SK-N-SH (cell line): ENCODE data around the gene FAM169A. TPM values are rescaled to one million over a fixed set of nuclear protein-coding genes. Genes with fewer than 3 reads are reported as not detected.
"Not testable (repeated sequence)": the region's sequence is repeated elsewhere in the genome, so short reads cannot be mapped to it uniquely, and the experiment has no call there.

ENCODE experiments used
- CTCF ChIA-PET: fragments of 300-600, 350-600 bp; formaldehyde crosslinking; extraction: SDS; loops from one replicate; lab custom pipeline; 2021; lab: Yijun Ruan, JAX
- POLR2A ChIA-PET: fragments of 350-600 bp; sonication (Branson Sonifier 250); formaldehyde crosslinking; extraction: SDS; loops from one replicate; lab custom pipeline; 2020; ENCODE audit warnings: antibody characterized with exemption, inconsistent platforms; lab: Yijun Ruan, JAX
- DNase-seq: peaks from one replicate; pipeline ENCODE4 v3.0.0; 2012
- H2AFZ ChIP-seq: fragments of 200-600 bp; sonication (generic); 2 replicates; pipeline ENCODE4 v1.8.1; 2016; ENCODE audit warnings: antibody characterized with exemption, mild to moderate bottlenecking, low read depth
- H3F3A ChIP-seq: fragments of 200-600 bp; sonication (generic); replicated peaks from 2 replicates; pipeline ENCODE3; 2016; ENCODE audit warnings: antibody characterized with exemption, mild to moderate bottlenecking; ENCODE audit not compliant: insufficient read depth
- H3K27ac ChIP-seq, 2 experiments: fragments of 200-500 bp in 1 of 2; fragments of 200-600 bp in 1 of 2; sonication (Bioruptor generic) in 1 of 2; sonication (generic), shearing (Covaris generic) in 1 of 2; 2 replicates each; pipeline versions ENCODE4 v1.5.1 to v1.6.1; 2014 to 2016; ENCODE audit warnings: low read depth in 2 of 2, inconsistent platforms in 1 of 2, low read length in 1 of 2, mild to moderate bottlenecking in 1 of 2, mixed read lengths in 1 of 2
- H3K27me3 ChIP-seq: fragments of 200-600 bp; sonication (generic), shearing (Covaris generic); 2 replicates; pipeline ENCODE4 v1.6.1; 2016; ENCODE audit warnings: mixed run types; ENCODE audit not compliant: insufficient read depth
- H3K36me3 ChIP-seq, 2 experiments: fragments of 200-500 bp in 1 of 2; fragments of 200-600 bp in 1 of 2; sonication (Bioruptor generic) in 1 of 2; sonication (generic) in 1 of 2; replicated peaks in 1 of 2; 2 replicates each; pipeline versions ENCODE3 to v1.5.1; 2014 to 2016; ENCODE audit warnings: low read length in 1 of 2, mild to moderate bottlenecking in 1 of 2; ENCODE audit not compliant: insufficient read depth in 2 of 2, control insufficient read depth in 1 of 2
- H3K4me1 ChIP-seq, 2 experiments: fragments of 200-500 bp in 1 of 2; fragments of 200-600 bp in 1 of 2; sonication (Bioruptor generic) in 1 of 2; sonication (generic), shearing (Covaris generic) in 1 of 2; 2 replicates each; pipeline versions ENCODE4 v1.5.1 to v1.6.1; 2014 to 2016; ENCODE audit warnings: low read depth in 1 of 2, low read length in 1 of 2, mixed run types in 1 of 2; ENCODE audit not compliant: insufficient read depth in 2 of 2, control insufficient read depth in 1 of 2
- H3K4me2 ChIP-seq: fragments of 200-600 bp; sonication (generic), shearing (Covaris generic); 2 replicates; pipeline ENCODE4 v1.6.1; 2017; ENCODE audit warnings: mixed run types
- H3K4me3 ChIP-seq, 2 experiments: fragments of 200-500 bp in 1 of 2; fragments of 200-600 bp in 1 of 2; sonication (Bioruptor generic) in 1 of 2; sonication (generic), shearing (Covaris generic) in 1 of 2; 2 replicates each; pipeline versions ENCODE4 v1.5.1 to v1.8.1; 2014 to 2016; ENCODE audit warnings: low read depth in 2 of 2, inconsistent platforms in 1 of 2, low read length in 1 of 2, mild to moderate bottlenecking in 1 of 2, mixed read lengths in 1 of 2, moderate library complexity in 1 of 2
- H3K79me2 ChIP-seq: fragments of 200-600 bp; sonication (generic); 2 replicates; pipeline ENCODE4 v1.8.1; 2017; ENCODE audit warnings: mild to moderate bottlenecking; ENCODE audit not compliant: insufficient read depth
- H3K9ac ChIP-seq: fragments of 200-600 bp; sonication (generic); 2 replicates; pipeline ENCODE4 v1.6.1; 2017; ENCODE audit warnings: mixed run types
- H3K9me2 ChIP-seq: fragments of 200-600 bp; sonication (generic); 2 replicates; pipeline ENCODE4 v1.6.1; 2017; ENCODE audit warnings: mixed run types
- H3K9me3 ChIP-seq: fragments of 200-600 bp; sonication (generic); 2 replicates; pipeline ENCODE4 v1.6.1; 2017; ENCODE audit warnings: mixed run types, mild to moderate bottlenecking, moderate library complexity
- H4K20me1 ChIP-seq: fragments of 200-600 bp; sonication (generic); 2 replicates; pipeline ENCODE4 v1.6.1; 2017; ENCODE audit warnings: mild to moderate bottlenecking, mixed run types; ENCODE audit not compliant: insufficient read depth
- CTCF ChIP-seq: fragments of 200-600 bp; sonication (generic); IDR thresholded peaks from 2 replicates; pipeline ENCODE4 v1.6.1; 2017; ENCODE audit warnings: antibody characterized with exemption, mild to moderate bottlenecking, moderate library complexity
- ELF1 ChIP-seq: IDR thresholded peaks from 2 replicates; pipeline ENCODE4 v1.4.0; 2012
- EP300 ChIP-seq, 2 experiments: IDR thresholded peaks; 2 replicates each; pipeline versions ENCODE4 v1.4.0 to v1.6.1; 2012; ENCODE audit warnings: borderline replicate concordance in 1 of 2, low read depth in 1 of 2, low read length in 1 of 2
- EZH2phosphoT487 ChIP-seq: fragments of 200-600 bp; sonication (generic); IDR thresholded peaks from 2 replicates; pipeline ENCODE4 v1.6.1; 2017; ENCODE audit warnings: low read depth, mixed run types, mild to moderate bottlenecking, antibody characterized with exemption, moderate library complexity, borderline replicate concordance
- FOXM1 ChIP-seq: IDR thresholded peaks from 2 replicates; pipeline ENCODE4 v1.4.0; 2012; ENCODE audit warnings: low read depth, mild to moderate bottlenecking
- GABPA ChIP-seq: IDR thresholded peaks from 2 replicates; pipeline ENCODE4 v1.4.0; 2012; ENCODE audit warnings: low read depth, mild to moderate bottlenecking
- IRF3 ChIP-seq: fragments of 150-350 bp; IDR thresholded peaks from 2 replicates; pipeline ENCODE4 v1.6.1; 2016; ENCODE audit warnings: mild to moderate bottlenecking, low read depth, low read length
- MAX ChIP-seq: IDR thresholded peaks from 2 replicates; pipeline ENCODE4 v1.4.0; 2012; ENCODE audit warnings: low read depth
- MXI1 ChIP-seq: IDR thresholded peaks from 2 replicates; pipeline ENCODE4 v1.6.1; 2012; ENCODE audit warnings: mild to moderate bottlenecking, low read depth, low read length, improper control_type of control experiment
- NFIC ChIP-seq: IDR thresholded peaks from 2 replicates; pipeline ENCODE4 v1.4.0; 2012; ENCODE audit warnings: borderline replicate concordance
- NRF1 ChIP-seq: IDR thresholded peaks from 2 replicates; pipeline ENCODE4 v1.6.1; 2012; ENCODE audit warnings: low read depth, mild to moderate bottlenecking, low read length
- POLR2AphosphoS5 ChIP-seq: IDR thresholded peaks from 2 replicates; pipeline ENCODE4 v1.6.1; 2012; ENCODE audit warnings: low read depth, low read length
- RCOR1 ChIP-seq: fragments of 150-350 bp; IDR thresholded peaks from 2 replicates; pipeline ENCODE4 v1.6.1; 2017; ENCODE audit warnings: antibody characterized with exemption, low read length
- RXRA ChIP-seq: IDR thresholded peaks from 2 replicates; pipeline ENCODE4 v1.4.0; 2012; ENCODE audit warnings: low read depth, mild to moderate bottlenecking, borderline replicate concordance
- SIN3A ChIP-seq: IDR thresholded peaks from 2 replicates; pipeline ENCODE4 v1.6.1; 2012; ENCODE audit warnings: low read depth, mild to moderate bottlenecking, low read length, moderate library complexity, borderline replicate concordance
- SMC3 ChIP-seq: IDR thresholded peaks from 2 replicates; pipeline ENCODE4 v1.6.1; 2012; ENCODE audit warnings: low read depth, low read length, improper control_type of control experiment
- TAF1 ChIP-seq: IDR thresholded peaks from 2 replicates; pipeline ENCODE4 v1.6.1; 2012; ENCODE audit warnings: low read depth, mild to moderate bottlenecking, low read length, moderate library complexity, borderline replicate concordance
- TCF12 ChIP-seq: IDR thresholded peaks from 2 replicates; pipeline ENCODE4 v1.4.0; 2012
- USF2 ChIP-seq: fragments of 150-350 bp; IDR thresholded peaks from 2 replicates; pipeline ENCODE4 v1.6.1; 2017; ENCODE audit warnings: antibody characterized with exemption, low read length, low read depth, borderline replicate concordance
- YY1 ChIP-seq: IDR thresholded peaks from 2 replicates; pipeline ENCODE4 v1.4.0; 2012; ENCODE audit warnings: low read depth, mild to moderate bottlenecking
- WGBS: methylation state at CpG from one replicate; pipeline ENCODE4 v1.1.6; 2017; ENCODE audit warnings: low lambda C conversion rate; 5-methylcytosine and 5-hydroxymethylcytosine counted together
- polyA plus RNA-seq, 3 experiments: library from polyadenylated mRNA; depleted of rRNA; stranded (reverse); fragments of >200 nt; gene quantifications; 2 replicates each; pipeline ENCODE4 v1.2.3, GENCODE V29; 2012

Gene FAM169A
- polyA plus RNA-seq, 1 of the 3 experiments (the other 2 are of a cell fraction), result 2.6 TPM

GRCh38 chr5:74870299-74871067 is 4.3 kb upstream of the FAM169A start:
- CTCF ChIA-PET, result no interaction called here
- no peak for DNase-seq
- 73% methylated on average over 3 of the region's 3 CpGs for WGBS

GRCh38 chr5:74869414-74869813 is 3.2 kb upstream of the FAM169A start:
- DNase-seq, H3K27me3 ChIP-seq, H3K4me2 ChIP-seq, CTCF ChIA-PET, H3K27ac ChIP-seq, H3K9me3 ChIP-seq, H3K79me2 ChIP-seq, POLR2A ChIA-PET, H3F3A ChIP-seq, H3K36me3 ChIP-seq, H3K9me2 ChIP-seq, H3K9ac ChIP-seq, H2AFZ ChIP-seq, H3K4me3 ChIP-seq, H4K20me1 ChIP-seq: not testable (repeated sequence)
- peaks cover 0 to 12% of the 10 kb centered on the region in 2 experiments; a peak in 2 of 4 replicates for H3K4me1 ChIP-seq
- 91% methylated on average over 10 of the region's 10 CpGs for WGBS

More at GRCh38 chr5:74870299-74871067, 4.3 kb upstream of the FAM169A start:
- Histone ChIP-seq H3K4me2 (no peak overlapping the region), H3K9me2 (no peaks in the 10 kb centered on the region), H3K9me3 (no peaks in the 10 kb centered on the region), H4K20me1 (no peaks in the 10 kb centered on the region), H3K4me1 (peaks cover 0 to 5% of the 10 kb centered on the region in 2 experiments; a peak in 2 of 4 replicates), H3K27me3 (no peaks in the 10 kb centered on the region), H3K27ac (no peak overlapping the region), H3K79me2 (no peaks in the 10 kb centered on the region), H3K4me3 (no peak overlapping the region), H3K36me3 (no peaks in the 10 kb centered on the region), H3K9ac (no peak overlapping the region), H3F3A (peaks cover 5% of the 10 kb centered on the region), H2AFZ (peak overlapping the region; percentile 25; the same call in 1 of the 2 replicates)
- no peak for TF ChIP-seq CTCF
- no peak for TF ChIP-seq EP300 (IDR thresholded peaks at IDR 0.05; ENCODE audit: borderline replicate concordance in 1 of 2, low read depth in 1 of 2, low read length in 1 of 2)
- TF ChIP-seq TCF12, result no peak
- TF ChIP-seq SIN3A, result no peak
- TF ChIP-seq GABPA, result no peak
- TF ChIP-seq SMC3, result no peak
- TF ChIP-seq USF2, result no peak
- no peak for TF ChIP-seq NRF1
- no peak for TF ChIP-seq MXI1
- TF ChIP-seq POLR2AphosphoS5, result no peak
- TF ChIP-seq TAF1, result no peak
- TF ChIP-seq EZH2phosphoT487, result no peak
- TF ChIP-seq MAX, result no peak
- no peak for TF ChIP-seq IRF3
- TF ChIP-seq RCOR1, result no peak
- no peak for TF ChIP-seq RXRA
- no peak for TF ChIP-seq ELF1
- TF ChIP-seq YY1, result no peak
- TF ChIP-seq FOXM1, result no peak
- no peak for TF ChIP-seq NFIC
- POLR2A ChIA-PET, result no interaction called here
